DOHH2 (cell line): ENCODE data around the gene SLC6A6.

Source experiments
- CTCF ChIP-seq: fragments of 200-600 bp; sonication (generic); IDR thresholded peaks from one replicate; pipeline ENCODE4 v1.5.1; 2014; ENCODE audit warnings: antibody characterized with exemption, mild to moderate bottlenecking, low read depth, low read length; ENCODE audit not compliant: poor library complexity, severe bottlenecking
- EZH2phosphoT487 ChIP-seq: fragments of 200-600 bp; sonication (generic); IDR thresholded peaks from 2 replicates; pipeline ENCODE4 v1.6.1; 2017; ENCODE audit warnings: borderline replicate concordance, mild to moderate bottlenecking, antibody characterized with exemption, low read length, moderate library complexity, mixed read lengths

DNA sequence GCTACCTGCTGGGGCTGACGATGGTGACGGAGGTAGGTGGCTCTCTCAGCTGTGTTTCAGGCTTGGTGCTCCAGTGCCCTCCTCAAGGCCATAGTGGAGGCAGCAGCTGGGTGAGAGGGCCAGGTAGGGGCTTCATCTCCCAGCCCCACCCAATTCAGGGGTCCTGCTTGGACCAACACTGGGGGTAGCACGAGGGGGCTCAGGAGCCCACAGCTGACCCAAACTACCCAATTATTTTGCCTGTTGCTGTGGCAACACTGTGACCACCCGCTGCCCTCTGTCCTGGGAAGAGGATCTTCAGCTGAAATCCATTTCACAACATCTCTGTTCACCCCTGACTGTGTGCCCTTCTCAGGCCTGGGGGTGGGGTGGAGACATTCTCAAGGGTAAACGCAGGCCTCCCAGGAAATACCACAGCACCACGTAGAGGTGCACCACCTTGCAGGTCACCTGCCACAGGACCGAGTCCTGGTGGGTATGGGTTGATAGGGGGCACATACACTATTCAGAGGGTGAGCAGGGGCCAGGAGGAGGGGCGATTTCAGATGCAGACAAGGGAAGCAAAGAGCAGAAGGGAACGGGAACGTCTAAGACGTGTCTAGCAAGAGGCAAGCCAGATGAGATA lies 75.0 kb downstream of the SLC6A6 start:
- TF ChIP-seq CTCF (no peak), EZH2phosphoT487 (no peak)
